Fibroblast of pulmonary artery (primary cell): ENCODE results near the gene CPZ.

Experiments
- DNase-seq: peaks from one replicate; pipeline ENCODE4 v3.0.0-alpha.2; 2010; ENCODE audit warnings: low read depth
- H3K4me3 ChIP-seq: replicated peaks from 2 replicates; pipeline ENCODE4 v1.5.1; 2011; ENCODE audit warnings: low read depth, mild to moderate bottlenecking, control low read depth, low read length, moderate library complexity
- CTCF ChIP-seq: IDR thresholded peaks from 2 replicates; pipeline ENCODE4 v1.5.1; 2011; ENCODE audit warnings: mild to moderate bottlenecking, control low read depth, low read length, inconsistent platforms; ENCODE audit errors: missing control alignments

The CPZ gene

GRCh38 chr4:8646296-8647093, 53.9 kb downstream of the CPZ start:
- TF ChIP-seq CTCF = no peak
- H3K4me3 ChIP-seq = no peak overlapping the region
- no peak for DNase-seq

DNA sequence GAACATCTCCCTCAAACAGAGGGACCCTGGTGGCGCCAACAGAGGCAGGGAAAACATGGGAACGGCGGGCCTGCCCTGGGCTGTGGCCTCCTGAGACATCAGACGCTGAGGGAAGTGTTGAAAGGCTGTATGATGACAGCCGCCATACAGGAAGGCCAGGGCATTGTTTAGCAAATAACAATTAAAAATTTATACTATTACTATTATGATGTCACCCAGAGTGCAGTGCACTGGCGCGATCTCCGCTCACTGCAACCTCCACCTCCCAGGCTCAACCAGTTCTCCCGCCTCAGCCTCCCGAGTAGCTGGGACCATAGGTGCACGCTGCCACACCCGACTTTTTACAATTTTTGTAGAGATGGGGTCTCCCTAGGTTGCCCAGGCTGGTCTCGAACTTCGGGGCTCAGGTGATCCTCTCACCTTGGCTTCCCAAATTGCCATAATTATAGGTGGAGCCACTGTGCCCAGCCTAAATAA, 54.6 kb downstream of the CPZ start:
- H3K4me3 ChIP-seq = no peak overlapping the region
- no peak for TF ChIP-seq CTCF
- DNase-seq = no peak

DNA sequence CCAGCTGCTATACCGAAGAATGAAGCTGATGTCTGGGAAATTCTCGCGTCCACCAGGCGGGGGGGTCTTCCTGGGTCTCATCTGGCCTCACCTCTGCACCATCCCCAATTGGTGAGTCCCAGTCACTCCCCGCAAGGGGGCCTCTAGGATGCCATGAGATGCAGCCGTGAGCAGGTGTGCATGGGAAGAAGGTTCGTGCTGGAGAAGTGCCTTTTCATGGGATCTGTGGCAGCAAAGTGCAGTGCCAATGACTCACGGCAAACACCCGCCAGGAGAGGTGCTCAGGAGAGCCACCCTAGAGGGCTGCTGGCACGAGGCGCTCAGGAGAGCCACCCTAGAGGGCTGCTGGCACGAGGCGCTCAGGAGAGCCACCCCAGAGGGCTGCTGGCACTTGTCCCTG, 55.1 kb downstream of the CPZ start:
- DNase-seq = no peak
- no peak for TF ChIP-seq CTCF

GRCh38 chr4:8648296-8648695, 55.7 kb downstream of the CPZ start:
- no peak overlapping the region for H3K4me3 ChIP-seq
- TF ChIP-seq CTCF = no peak
- DNase-seq = no peak

More for the DNA sequence above, 55.1 kb downstream of the CPZ start:
- no peak overlapping the region for H3K4me3 ChIP-seq

DNA sequence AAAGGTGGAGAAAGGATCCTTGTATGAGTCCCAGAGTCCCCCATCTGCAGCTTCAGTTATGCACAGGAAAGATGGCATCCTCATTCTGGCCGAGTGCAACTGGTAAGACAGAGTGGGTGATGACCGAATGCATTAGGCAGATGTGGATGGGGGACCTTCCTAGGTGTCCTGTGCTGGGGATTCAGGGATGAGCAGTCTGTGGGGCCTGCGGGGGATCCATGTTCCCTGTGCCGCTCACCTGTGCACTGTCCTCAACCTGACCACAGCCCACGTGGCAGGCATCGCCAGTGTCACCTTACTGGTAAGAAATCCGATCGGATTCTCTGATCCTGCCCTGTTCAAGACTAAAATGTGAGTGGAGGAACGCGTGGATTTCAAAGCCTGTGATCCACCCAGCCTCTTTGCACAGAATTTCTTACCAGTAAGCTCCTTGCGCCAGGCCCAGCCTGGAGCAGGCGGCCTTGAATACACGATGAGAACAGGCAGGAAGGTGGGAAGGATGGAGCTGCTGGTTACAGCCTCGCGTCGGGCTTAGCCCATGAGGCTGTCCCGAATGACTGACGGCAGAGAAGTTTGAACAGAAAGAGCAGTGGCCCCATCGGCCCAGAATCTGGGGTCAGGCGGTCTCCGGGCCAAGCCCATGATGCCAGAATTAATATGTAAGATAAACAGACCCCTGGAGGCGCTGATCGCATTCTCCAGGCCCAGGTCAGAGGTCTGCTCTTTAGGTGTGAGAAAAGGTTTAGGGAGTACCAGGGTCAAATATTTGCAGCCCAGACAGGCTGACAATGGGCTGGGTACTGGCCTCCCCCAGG, 56.5 kb downstream of the CPZ start:
- H3K4me3 ChIP-seq = no peak overlapping the region
- no peak for DNase-seq
- no peak for TF ChIP-seq CTCF

GRCh38 chr4:8649631-8650361, 57.2 kb downstream of the CPZ start:
- TF ChIP-seq CTCF = no peak
- no peak overlapping the region for H3K4me3 ChIP-seq
- DNase-seq = no peak
